ENCODE measurements around the gene WBP1. TPM values are rescaled to one million over a fixed set of nuclear protein-coding genes. Genes with fewer than 3 reads are reported as not detected.

WBP1 gene
- total RNA-seq, 1 donor from 2014 or later = 109 TPM

GRCh38 chr2:74502147-74502719 lies 44.0 kb downstream of the WBP1 start:
- no peak overlapping the region for H3K27ac Mint-ChIP-seq (ENCODE audit: unreplicated experiment)
- peaks cover 38% of the 10 kb centered on the region for H3K27me3 Mint-ChIP-seq (ENCODE audit: unreplicated experiment)
- TF ChIP-seq CTCF (IDR thresholded peaks at IDR 0.05; ENCODE audit: partially characterized antibody, unreplicated experiment) = no peak
- H3K9me3 Mint-ChIP-seq (ENCODE audit: unreplicated experiment) = peaks cover 15% of the 10 kb centered on the region
- H3K4me1 Mint-ChIP-seq (ENCODE audit: low read depth, unreplicated experiment) = peaks cover 19% of the 10 kb centered on the region
- no peak for DNase-seq
- peak overlapping the region; percentile 82 for H3K4me3 Mint-ChIP-seq (ENCODE audit: unreplicated experiment)
- peaks cover 8% of the 10 kb centered on the region for H3K36me3 Mint-ChIP-seq (ENCODE audit: unreplicated experiment)

- no peak for TF ChIP-seq CTCF (IDR thresholded peaks at IDR 0.05; ENCODE audit: partially characterized antibody, unreplicated experiment)
- peaks cover 22% of the 10 kb centered on the region for H3K9me3 Mint-ChIP-seq (ENCODE audit: unreplicated experiment)
- peak overlapping the region; percentile 82 for H3K4me3 Mint-ChIP-seq (ENCODE audit: unreplicated experiment)
- peak; percentile 64 for DNase-seq
- peaks cover 19% of the 10 kb centered on the region for H3K4me1 Mint-ChIP-seq (ENCODE audit: low read depth, unreplicated experiment)
- peaks cover 8% of the 10 kb centered on the region for H3K36me3 Mint-ChIP-seq (ENCODE audit: unreplicated experiment)
- no peak overlapping the region for H3K27ac Mint-ChIP-seq (ENCODE audit: unreplicated experiment)
- H3K27me3 Mint-ChIP-seq (ENCODE audit: unreplicated experiment) = peaks cover 40% of the 10 kb centered on the region
Measured at GRCh38 chr2:74502720-74503505, 44.7 kb downstream of the WBP1 start.

DNA sequence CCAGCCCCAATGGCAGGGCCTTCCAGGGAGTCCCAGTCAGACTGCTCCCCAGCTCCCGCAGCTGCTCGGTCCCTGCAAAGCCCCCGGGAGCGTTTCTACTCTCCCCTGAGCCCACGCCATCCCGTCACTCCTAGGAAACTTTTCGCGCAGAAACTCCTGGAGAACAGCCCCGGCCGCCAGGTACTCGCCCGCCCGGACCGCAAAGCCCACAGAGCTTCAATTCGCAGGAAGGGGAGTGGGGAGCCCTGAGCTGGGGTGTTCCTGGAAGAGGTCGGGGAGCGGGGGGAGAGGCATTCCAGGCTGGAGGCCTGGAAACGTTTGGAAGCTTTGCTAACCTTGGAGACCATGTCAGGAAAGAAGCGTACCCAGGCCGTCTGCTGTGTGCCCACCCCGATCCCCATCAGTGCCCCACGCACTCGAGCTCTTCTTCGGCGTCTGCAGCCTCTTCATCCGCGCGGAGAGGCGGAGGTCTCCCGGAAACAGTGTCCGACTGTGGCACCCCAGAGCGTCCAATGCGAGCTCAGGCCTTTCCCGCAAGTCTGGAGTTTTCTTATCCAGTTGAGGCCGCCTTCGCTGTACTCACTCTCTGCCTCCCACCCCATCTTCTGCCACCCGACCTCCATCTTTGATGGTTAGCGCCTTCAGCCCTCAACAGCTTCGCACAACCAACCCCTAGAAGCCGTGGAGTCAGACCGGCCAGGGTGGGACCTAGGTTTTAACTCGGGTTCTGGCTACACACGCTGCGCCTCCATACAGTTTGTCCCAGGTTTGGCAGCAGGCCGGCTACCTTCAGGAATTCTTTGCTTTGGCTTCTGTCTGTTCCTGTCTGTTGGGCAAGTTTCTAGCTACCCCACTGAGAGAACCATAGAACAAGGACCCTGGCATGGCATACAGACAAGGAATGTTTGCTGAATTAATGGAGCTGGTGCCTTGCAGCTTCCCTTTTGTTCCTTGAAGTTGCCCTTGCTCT lies 45.6 kb downstream of the WBP1 start:
- Mint-ChIP-seq H3K4me1 (ENCODE audit: low read depth, unreplicated experiment) (peaks cover 24% of the 10 kb centered on the region), H3K27me3 (ENCODE audit: unreplicated experiment) (peaks cover 40% of the 10 kb centered on the region), H3K9me3 (ENCODE audit: unreplicated experiment) (peaks cover 29% of the 10 kb centered on the region), H3K36me3 (ENCODE audit: unreplicated experiment) (peaks cover 8% of the 10 kb centered on the region), H3K4me3 (ENCODE audit: unreplicated experiment) (peak overlapping the region; percentile 74), H3K27ac (ENCODE audit: unreplicated experiment) (no peak overlapping the region)
- DNase-seq = no peak
- no peak for TF ChIP-seq CTCF (IDR thresholded peaks at IDR 0.05; ENCODE audit: partially characterized antibody, unreplicated experiment)

- no peak for DNase-seq
- H3K36me3 Mint-ChIP-seq (ENCODE audit: unreplicated experiment) = peaks cover 8% of the 10 kb centered on the region
- TF ChIP-seq CTCF (IDR thresholded peaks at IDR 0.05; ENCODE audit: partially characterized antibody, unreplicated experiment) = no peak
- H3K4me3 Mint-ChIP-seq (ENCODE audit: unreplicated experiment) = peak overlapping the region; percentile 66
- peaks cover 32% of the 10 kb centered on the region for H3K9me3 Mint-ChIP-seq (ENCODE audit: unreplicated experiment)
- H3K27me3 Mint-ChIP-seq (ENCODE audit: unreplicated experiment) = peaks cover 37% of the 10 kb centered on the region
- no peak overlapping the region for H3K27ac Mint-ChIP-seq (ENCODE audit: unreplicated experiment)
- peaks cover 23% of the 10 kb centered on the region for H3K4me1 Mint-ChIP-seq (ENCODE audit: low read depth, unreplicated experiment)
Measured at GRCh38 chr2:74504591-74504990, 46.4 kb downstream of the WBP1 start.

Measured in glutamatergic neuron (in vitro differentiated cells).